GM18868 (cell line): Measurements from ENCODE around the gene EML4.
"Not testable (repeated sequence)": the region's sequence is repeated elsewhere in the genome, so short reads cannot be mapped to it uniquely, and the experiment has no call there.

Experiments used
- ATAC-seq: cut with Tn5 transposase; IDR thresholded peaks from one replicate; pipeline ENCODE4 v1.9.1; 2021; ENCODE audit warnings: mild to moderate bottlenecking, moderate library complexity; ENCODE audit not compliant: unreplicated experiment

The EML4 gene

DNA sequence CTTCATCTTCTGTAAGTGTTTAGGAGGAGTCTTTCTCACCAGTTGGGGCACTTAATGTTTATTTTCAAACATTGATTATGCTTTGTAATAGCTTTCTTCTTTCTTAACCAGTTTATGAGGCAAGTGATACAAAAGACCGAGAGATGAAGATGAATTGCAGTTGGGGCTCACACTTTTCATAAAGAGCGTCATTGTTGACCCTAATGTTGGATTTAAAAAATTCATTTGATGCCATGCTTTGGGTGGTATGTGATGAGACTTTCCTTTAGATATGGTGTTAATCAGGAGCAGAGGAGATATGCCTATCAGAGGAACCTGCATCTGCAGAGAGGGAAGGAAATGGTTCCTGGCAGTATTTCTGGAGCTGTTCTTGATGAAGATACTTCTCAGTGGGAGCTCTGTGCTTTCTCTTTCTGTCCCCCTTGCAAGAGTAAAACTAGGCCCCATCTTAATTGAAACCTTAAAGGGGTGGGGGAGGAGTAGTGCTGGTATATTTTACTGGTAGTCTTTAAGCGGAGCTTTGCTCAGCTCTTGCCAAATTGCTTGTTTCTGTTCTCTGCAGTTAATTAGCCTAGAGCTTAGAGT is 2.3 kb downstream of the EML4 start:
- no peak for ATAC-seq

DNA sequence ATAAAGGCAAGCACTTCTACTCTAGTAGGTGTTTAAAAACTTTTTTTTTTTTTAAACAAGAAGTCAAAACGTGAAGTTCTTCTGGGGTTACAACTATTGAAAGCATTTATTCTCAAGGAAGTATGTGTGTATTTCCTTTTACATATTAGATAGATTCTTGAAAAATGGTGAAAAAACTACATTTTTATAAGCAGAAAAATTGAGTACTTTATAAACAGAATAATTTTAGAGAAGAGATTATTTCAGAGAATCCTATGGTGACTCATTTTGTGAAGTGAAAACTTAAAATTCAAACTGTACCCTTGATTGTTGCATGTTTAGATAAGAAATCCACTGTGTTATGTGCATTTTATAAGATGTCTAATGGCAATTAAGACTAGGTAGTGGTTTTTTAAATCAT is 2.9 kb downstream of the EML4 start:
- ATAC-seq = no peak

DNA sequence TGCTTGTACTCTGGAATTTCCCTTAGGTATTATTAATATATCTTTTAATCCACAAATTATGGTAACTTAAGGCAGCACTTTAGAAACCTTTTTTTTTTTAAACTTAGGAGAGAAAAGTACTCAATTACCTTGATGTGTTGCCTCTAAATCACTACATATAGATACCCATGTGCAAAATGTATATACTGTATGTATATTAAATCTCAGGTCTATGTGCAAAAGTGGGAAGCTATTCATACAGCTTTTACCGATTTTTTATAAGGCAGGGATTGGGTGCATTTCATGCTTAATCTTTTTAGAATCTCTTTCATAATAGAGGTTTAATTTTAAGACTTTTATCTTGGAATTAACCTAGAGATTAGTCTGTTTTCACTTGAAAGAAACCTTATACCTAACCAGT is 3.4 kb downstream of the EML4 start:
- no peak for ATAC-seq

DNA sequence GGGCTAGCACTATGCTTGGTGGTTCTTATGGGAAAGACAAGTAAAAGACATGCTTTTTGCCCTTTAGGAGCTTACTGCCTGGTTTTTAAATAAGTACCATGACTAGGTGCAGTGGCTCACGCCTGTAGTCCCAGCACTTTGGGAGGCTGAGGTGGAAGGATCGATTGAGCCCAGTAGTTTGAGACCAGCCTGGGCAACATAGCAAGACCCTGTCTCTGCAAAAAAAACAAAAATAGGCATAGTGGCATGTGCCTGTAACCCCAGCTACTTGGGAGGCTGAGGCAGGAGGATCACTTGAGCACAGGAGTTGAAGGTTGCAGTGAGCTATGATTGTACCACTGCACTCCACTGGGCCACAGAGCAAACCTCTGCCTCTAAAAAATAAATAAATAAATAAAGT is 4.3 kb downstream of the EML4 start:
- ATAC-seq = not testable (repeated sequence)

DNA sequence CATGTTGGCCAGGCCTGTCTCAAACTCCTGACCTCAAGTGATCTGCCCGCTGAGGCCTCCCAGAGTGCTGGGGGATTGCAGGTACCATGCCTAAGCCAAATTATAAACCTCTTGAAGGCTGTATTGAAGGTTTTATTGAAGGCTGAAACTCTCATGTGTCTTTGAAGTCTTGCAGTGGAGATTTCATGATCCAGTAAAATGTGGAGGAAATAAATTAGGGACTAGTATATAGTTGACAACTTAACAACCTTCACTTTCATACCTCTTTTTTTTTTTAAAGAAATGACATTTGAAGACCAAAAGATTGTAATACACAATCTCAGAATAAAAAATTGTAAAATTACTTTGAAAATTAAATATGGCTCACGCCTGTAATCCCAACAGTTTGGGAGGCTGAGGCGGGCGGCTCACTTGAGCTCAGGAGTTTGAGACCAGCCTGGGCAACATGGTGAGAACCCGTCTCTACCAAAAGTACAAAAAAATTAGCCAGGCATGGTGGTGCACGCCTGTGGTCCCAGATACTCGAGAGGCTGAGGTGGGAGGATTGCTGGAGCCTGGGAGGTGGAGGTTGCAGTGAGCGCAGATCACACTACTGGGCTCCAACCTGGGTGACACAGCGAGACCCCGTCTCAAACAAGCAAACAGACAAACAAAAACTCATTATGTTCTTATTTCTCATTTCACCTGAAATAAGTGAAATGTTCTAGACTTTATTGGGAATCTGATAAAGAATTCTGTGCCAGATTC is 8.0 kb downstream of the EML4 start:
- ATAC-seq = no peak

DNA sequence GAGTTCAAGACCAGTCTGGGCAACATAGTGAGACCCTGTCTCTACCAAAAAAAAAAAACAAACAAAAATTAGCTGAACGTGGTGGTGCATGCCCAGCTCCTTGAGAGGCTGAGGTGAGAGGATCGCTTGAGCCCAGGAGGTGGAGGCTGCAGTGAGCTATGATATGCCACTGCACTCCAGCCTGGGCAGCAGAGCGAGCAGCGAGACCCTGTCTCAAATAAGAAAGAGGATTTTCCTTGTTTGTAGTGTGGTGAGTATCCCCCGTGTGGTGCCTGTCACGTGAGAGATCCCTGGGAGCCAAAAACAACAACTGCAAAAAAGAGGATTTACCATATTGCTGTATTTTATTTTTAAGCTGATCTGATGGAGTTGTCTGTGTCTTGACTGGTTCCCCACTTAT is 9.2 kb downstream of the EML4 start:
- no peak for ATAC-seq

DNA sequence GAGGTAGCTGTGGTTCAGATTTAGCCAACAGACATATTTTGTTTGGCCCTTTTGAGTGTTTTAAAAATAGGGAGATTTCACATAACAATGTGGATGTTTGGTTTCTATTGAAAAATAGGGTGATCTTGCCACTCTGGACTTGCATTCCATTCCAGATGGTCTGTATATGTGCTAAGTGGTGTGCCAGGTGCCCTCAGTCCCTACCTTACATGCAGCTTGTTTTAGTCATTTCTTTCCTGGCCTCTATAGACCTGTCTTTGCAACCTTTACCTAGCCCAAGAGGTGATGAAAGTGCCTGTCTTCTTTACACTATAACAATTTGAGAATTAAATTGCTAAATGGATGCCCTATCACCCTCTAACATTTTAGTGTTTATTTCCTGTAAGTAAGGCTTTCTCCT is 11.1 kb downstream of the EML4 start:
- ATAC-seq = no peak

DNA sequence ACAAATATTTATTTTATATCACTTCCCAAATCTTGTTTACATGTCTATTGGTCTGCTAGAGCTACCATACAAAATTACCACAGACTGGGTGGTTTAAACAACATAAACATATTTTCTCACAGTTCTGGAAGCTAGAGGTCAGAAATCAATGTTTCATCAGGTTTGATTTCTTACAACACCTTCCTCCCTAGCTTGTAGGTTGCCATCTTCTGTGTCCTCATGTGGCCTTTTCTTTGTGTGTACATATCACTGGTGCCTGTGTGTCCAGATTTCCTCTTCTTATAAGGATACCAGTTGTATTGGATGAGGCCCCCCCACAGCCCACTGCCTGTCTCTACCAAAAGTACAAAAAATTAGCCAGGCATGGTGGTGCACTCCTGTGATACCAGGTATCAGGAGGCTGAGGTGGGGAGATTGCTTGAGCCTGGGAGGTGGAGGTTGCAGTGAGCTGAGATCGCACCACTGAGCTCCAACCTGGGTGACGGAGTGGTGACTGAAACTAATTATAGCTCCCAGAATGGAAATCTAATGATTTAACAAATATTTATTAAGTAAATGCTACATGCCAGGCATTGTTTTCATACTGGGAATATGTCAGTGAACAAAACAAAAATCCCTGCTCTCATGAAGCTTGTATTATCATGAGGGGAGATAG is 13.6 kb downstream of the EML4 start:
- no peak for ATAC-seq

DNA sequence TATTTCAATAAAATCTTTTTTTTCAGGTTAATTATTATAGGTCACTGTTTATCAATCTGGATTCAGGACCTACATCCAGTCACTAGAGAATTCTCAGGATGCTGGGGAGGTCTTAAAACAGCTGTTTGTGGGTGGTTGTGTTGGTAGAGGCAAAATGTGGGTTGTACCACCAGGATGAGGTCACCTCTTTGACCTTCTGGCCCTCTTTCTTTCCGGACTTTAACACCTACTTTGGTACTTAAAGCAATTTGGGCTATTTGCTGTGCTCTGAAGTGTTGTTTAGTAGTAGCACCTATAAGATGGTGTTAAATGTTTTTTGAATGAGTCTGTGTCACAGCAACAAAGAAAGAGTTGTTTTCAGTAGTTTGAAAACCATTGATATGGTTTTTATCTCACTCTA is 14.6 kb downstream of the EML4 start:
- ATAC-seq = no peak

DNA sequence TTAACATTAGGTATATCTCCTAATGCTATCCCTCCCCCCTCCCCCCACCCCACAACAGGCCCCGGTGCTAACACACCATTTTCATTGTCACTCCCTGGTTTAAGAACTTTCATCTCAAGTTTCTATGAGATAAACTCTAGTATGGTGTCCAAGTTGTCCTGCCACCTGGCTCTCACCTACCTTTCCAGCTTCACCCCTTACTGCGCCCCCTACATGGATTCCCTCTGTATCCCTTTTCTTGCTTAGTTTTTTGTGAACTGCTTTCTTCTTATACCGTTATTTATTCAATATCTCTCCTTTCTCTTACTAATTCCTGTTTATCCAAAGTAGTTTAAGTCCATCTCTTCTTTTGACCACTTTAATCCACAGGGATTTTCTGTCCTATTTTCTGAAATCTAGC is 15.2 kb downstream of the EML4 start:
- no peak for ATAC-seq

DNA sequence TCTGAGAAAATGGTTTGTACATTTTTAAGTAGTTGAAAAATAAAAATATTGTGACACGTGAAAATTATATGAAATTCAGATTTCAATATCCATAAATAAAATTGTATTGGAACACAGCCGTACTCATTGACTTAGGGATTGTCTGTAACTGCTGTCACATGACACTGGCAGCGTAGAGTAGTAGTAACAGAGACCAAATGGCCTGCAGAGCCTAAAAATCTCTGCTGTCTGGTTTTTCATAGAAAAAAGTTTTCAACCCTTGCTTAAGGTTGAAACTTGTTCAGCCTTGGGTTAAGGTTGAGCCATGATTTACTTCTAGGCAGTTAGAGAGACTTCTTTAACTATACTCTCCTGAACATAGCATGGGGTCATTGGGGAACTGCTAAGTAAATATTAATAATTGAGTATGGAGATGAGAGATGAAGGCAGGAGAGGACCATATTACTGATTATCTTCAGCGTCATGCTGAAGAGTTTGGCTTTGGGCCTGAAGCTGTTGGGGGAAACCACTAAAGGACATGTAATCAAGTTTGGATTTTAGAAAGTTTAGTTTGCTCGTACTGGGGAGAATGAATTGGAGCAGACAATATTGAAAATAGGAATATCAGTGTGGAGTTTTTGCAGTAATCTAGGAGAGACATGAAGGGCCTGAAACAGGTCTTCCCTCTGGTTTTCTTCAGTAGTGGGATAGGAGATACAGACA is 16.2 kb downstream of the EML4 start:
- no peak for ATAC-seq

DNA sequence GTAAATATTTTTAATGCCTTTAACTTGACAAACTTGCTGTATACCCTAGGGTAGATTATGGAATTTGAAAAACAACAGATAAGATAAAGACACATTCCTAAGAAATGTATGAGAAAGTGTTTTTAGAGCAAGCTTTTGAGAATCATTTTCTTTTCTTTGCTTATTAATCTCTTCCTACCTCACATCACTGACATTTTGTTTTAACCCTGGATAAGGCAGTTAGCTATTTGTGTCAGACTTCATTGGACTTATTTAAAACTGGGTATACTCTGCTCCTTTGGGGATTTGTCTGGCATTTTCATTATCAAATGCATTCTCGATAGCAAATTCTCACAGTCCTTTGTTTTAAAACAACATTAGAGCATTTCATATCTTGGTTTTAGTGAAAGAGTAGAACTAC is 17.2 kb downstream of the EML4 start:
- no peak for ATAC-seq

DNA sequence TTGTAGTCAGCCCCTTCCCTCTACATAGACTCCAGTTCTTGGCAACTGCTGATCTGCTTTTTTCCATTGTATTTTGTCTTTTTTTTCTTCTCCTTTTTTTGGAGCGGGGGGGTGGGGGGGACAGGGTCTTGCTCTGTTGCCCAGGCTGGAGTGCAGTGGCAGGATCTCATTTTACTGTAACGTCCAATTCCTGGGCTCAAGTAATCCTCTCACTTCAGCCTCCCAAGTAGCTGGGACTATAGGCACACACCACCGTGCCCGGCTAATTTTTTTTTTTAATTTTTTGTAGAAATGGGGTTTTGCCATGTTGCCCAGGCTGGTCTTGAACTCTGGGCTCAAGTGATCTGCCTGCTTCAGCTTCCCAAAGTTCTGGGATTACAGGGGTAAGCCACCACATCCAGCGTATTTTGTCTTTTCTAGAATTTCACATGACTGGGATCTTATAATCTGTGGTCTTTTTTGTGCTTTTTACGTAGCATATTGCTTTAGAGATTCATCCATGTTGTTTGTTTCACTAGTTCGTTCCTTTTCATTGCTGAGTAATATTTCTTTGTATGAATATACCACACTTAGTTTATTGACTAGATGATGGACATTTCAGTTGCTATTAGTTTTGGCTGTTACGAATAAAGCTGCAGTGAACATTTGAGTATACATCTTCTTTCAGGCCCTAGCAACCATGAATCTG is 17.9 kb downstream of the EML4 start:
- no peak for ATAC-seq

DNA sequence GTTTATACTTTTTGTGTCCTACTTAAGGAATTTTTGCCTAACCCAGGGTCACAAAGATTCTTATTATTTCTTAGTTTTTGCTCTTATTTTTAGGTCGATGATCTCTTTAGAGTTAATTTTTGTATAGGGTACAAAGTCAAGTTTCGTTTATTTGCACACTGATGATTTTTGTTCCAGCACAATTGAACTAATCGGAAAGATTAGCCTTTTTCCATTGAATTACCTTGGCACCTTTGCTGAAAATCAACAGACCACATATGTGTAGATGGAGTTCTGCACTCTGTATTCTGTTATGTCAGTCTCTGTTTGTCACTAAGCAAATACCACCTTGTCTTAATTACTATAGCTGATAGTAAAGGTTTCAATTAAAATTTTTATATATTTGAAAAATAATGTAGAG is 18.7 kb downstream of the EML4 start:
- no peak for ATAC-seq

DNA sequence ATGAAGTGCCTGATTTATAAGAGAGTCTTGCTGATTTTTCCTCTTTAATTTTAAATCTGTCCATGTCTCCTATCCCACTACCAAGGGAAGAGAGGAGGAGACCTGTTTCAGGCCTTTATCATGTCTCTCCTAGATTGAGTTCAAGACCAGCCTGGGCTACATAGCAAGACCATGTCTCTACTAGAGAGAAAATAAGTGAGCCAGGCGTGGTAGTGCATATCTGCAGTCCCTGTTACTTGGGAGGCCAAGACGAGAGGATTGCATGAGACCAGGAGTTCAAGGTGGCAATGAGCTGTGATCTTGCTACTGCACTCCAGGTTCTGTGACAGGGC is 20.0 kb downstream of the EML4 start:
- ATAC-seq = no peak

DNA sequence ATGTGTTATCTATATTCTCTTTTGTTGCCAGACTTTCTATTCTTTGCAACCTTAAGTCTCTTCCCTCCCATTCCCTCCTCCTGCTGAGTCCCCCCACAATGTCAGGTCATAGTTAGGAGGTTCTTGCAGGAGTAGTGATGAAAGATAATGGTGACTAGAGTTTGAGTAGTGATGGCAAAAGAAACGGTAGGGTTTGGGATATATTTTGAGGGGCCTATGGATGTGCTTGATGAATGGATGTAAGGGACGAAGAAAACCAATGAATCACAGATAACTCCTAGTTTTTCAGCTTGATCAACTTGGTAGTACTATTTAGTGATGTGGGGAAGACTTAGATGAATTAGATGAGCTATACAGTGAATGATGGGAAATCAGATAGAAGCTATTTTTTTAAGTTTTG is 21.0 kb downstream of the EML4 start:
- ATAC-seq = no peak

DNA sequence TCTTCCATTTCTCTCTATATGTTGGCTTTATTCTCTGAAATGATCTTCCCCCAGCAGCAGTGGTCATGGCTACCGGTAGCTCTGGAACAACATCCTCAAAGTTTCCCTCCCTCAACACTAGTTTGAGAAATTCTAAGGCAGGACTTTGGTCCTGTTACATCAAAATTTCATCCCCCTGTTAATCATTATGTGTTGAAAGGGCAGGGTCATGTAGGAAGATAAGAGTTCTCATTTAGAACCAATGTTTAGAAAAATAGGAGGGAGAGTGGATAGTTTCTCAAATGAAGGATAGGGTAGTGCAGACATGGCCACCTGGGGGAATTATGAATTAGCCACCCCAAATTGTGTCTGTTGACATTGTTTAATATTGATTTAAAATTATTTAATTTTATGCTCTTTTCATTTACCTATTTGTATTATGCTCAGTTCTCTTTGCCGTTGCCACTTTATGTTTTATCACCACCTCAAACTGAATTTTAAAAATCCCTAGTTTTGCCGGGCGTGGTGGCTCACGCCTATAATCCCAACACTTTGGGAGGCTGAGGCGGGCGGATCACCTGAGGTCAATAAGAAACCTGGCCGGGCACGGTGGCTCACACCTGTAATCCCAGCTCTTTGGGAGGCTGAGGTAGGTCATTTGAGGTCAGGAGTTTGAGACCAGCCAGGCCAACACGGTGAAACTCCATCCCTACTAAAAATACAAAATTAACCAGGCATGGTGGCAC is 22.3 kb downstream of the EML4 start:
- ATAC-seq = no peak

DNA sequence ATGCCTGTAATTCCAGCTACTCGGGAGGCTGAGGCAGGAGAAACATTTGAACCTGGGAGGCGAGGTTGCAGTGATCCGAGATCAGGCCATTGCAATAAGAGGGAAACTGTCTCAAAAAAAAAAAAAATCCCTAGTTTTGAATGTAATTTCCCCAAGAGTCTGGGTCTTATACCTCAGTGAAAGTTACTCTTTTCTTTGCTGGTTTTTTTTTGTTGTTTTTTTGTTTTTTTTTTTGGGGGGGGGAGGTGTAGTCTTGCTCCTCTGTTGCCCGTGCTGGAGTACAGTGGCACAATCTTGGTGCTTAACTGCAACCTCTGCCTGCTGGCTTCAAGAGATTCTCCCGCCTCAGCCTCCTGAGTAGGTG is 22.8 kb downstream of the EML4 start:
- ATAC-seq = no peak

DNA sequence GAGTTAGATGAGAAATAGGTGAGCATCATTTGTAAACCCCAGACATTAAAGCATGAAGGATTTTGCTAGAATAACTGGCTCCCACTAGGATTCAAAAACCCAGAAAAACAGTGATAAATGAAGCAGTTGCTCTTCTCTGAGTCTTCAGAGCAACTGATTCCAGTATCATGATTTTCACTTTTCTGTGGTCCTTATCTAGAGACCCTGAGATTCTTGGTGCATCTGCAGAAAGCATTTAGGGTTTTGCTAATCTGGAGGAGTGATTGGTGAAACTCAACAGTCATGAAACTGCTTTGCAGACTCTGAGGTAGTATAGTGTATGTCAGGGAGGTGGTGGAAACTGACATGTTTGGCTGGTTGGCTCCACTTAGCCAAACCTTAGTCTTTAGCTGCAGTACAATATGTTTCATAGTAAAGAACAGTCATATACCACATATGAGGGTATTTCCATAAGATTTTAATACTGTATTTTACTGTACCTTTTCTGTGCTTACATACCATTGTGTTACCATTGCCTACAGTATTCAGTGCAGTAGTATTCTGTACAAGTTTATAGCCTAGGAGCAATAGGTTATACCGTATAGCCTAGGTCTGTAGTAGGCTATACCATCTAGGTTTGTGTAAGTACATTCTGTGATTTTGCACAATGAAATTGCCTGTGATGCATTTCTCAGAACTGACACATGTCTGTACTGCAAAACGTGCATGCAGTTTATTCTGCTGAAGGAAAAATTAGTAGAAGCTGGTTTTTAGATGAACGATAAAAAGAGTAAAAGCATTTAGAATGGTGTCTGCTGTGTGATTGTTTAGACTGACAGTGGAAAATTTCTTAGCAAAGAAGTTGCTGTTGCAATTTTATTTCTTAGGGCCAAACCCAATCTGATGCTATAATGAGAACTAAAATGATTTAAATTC is 23.8 kb downstream of the EML4 start:
- ATAC-seq = peak; percentile 73

DNA sequence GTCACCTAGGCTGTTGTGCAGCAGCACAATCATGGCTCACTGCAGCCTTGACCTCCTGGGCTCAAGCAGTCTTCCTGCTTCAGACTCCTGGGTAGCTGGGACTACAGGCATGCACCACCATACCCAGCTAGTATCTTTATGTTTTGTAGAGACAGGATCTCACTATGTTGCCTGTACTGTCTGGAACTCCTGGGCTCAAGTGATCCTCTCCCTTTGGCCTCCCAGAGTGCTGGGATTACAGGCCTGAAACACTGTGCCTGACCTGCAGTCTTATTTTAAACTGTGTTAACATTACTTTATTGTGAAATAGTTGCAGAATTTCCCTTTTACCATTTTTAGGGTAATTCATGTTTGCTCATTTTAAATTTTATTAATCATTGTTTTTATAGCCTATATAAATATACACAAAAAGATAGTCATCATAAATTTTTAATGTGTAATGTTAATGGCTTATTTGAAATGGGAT is 24.6 kb downstream of the EML4 start:
- no peak for ATAC-seq
